GM13976 (cell line): ENCODE measurements around the gene CACNA1E.
"Not testable (repeated sequence)": the region's sequence is repeated elsewhere in the genome, so short reads cannot be mapped to it uniquely, and the experiment has no call there.

ENCODE experiments used
- DNase-seq: peaks from one replicate; pipeline ENCODE4 v3.0.0; 2012; ENCODE audit warnings: low spot score
- CTCF ChIP-seq: IDR thresholded peaks from 2 replicates; pipeline ENCODE4 v1.5.1; 2012; ENCODE audit warnings: borderline replicate concordance, mild to moderate bottlenecking; ENCODE audit not compliant: insufficient read depth; ENCODE audit errors: extremely low read depth, missing control alignments, control extremely low read depth
- in situ Hi-C: fragments of 300-500 bp; cut with MboI; formaldehyde crosslinking; loops from one replicate; pipeline ENCODE4 v1.12.0; 2022; ENCODE audit warnings: low sequenced_read_pairs, mixed read lengths, inconsistent platforms; ENCODE audit not compliant: unreplicated experiment

Gene CACNA1E

GRCh38 chr1:181846001-181846645, 362.8 kb downstream of the CACNA1E start:
- DNase-seq, result no peak
- TF ChIP-seq CTCF, result no peak

DNA sequence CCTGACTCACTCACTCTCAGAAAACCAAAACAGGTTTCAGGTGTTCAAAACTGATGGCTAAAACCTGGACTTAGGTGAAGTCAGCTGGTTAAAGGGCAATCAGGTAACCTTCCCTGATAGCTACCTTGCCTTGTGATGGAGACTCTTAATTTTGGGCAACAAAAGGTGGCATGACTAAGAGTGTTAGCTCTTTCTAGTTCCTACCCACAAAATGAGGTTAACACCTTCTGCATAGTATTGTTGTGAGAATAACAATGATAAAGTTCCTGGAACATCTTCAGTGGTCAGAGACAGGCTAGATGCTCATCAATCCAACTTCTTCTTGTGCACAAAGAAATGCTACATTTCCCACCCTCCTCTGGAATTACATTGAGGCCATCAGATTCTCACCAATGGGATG, 363.4 kb downstream of the CACNA1E start:
- no peak for DNase-seq
- no peak for TF ChIP-seq CTCF
- in situ Hi-C loops, result no loop called here

More at GRCh38 chr1:181846001-181846645, 362.8 kb downstream of the CACNA1E start:
- in situ Hi-C loops, result no loop called here

DNA sequence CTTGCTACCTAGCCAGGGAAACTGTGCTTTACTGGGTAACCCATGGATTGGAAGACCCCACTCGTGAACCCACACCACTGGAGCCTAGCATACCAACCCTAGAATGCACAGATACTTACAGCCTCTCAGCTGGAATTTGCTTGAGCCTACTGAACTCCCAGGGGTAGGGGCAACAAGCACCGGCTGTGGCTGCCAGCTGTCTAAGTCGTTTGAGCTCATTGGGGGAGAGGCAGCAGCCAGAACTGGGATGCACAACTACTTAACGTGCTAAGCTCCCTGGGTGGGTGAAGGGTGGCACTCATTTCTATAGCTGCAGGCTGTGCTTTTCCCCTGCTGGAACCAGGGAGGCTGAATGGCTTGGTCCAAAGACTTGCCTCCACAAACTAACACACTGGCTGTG, 365.8 kb downstream of the CACNA1E start:
- TF ChIP-seq CTCF, result no peak
- no peak for DNase-seq
- in situ Hi-C loops, result no loop called here

DNA sequence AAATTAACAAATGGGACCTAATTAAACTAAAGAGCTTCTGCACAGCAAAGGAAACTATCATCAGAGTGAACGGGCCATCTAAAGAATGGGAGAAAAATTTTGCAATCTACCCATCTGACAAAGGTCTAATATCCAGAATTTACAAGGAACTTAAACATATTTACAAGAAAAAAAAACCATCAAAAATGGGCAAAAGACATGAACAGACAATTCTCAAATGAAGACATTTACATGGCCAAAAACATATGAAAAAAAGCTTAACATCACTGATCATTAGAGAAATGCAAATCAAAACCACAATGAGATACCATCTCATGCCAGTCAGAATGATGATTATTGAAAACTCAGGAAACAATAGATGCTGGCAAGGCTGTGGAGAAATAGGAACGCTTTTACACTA, 370.9 kb downstream of the CACNA1E start:
- in situ Hi-C loops, DNase-seq: not testable (repeated sequence)

DNA sequence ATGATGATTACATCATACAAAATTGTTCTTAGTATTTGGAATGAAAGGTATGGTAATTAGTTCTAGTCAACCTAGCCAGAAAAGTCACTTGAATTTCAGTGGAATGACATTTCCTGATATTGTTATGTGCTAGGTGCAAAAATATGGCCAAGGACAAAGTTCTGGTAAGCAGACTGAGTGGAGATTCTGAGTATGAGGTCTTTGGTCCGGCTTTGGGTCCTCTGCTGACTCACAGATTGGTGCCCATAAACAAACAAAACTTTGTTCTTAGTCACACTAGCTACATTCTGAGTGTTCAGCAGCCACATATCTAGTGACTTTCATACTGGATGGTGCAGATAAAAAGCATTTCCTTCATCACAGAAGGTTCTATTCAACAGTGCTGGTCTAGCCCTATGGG, 372.1 kb downstream of the CACNA1E start:
- in situ Hi-C loops, result no loop called here
- no peak for TF ChIP-seq CTCF
- no peak for DNase-seq
